ENCODE results near the gene ADARB1. TPM values are rescaled to one million over a fixed set of nuclear protein-coding genes. Genes with fewer than 3 reads are reported as not detected.

Gene ADARB1
- total RNA-seq, 1 experiment from 2014 or later, result 15.8 TPM

- TF ChIP-seq, protein P1, sequence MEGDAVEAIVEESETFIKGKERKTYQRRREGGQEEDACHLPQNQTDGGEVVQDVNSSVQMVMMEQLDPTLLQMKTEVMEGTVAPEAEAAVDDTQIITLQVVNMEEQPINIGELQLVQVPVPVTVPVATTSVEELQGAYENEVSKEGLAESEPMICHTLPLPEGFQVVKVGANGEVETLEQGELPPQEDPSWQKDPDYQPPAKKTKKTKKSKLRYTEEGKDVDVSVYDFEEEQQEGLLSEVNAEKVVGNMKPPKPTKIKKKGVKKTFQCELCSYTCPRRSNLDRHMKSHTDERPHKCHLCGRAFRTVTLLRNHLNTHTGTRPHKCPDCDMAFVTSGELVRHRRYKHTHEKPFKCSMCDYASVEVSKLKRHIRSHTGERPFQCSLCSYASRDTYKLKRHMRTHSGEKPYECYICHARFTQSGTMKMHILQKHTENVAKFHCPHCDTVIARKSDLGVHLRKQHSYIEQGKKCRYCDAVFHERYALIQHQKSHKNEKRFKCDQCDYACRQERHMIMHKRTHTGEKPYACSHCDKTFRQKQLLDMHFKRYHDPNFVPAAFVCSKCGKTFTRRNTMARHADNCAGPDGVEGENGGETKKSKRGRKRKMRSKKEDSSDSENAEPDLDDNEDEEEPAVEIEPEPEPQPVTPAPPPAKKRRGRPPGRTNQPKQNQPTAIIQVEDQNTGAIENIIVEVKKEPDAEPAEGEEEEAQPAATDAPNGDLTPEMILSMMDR (conservative IDR thresholded peaks at IDR 0.05), result no peak
- no peak overlapping the region for H2BK120ac ChIP-seq (ENCODE audit: low read depth, low read length, poor library complexity, severe bottlenecking)
- no peaks in the 10 kb centered on the region for H3K27me3 ChIP-seq (ENCODE audit: insufficient read depth, low read length)
- no peak overlapping the region for H4K5ac ChIP-seq (ENCODE audit: insufficient read length, low read depth, low read length)
- H3K23me2 ChIP-seq (ENCODE audit: insufficient read length, low read depth, low read length, poor library complexity, severe bottlenecking), result no peaks in the 10 kb centered on the region
- no peak overlapping the region for H3K9ac ChIP-seq (ENCODE audit: extremely low read depth, insufficient read length, low read length)
- no peak overlapping the region for H2BK20ac ChIP-seq (ENCODE audit: low read depth, low read length, poor library complexity, severe bottlenecking)
- H4K91ac ChIP-seq (ENCODE audit: insufficient read length, low read depth, low read length), result no peak overlapping the region
- no peak overlapping the region for H2BK5ac ChIP-seq (ENCODE audit: insufficient read length, low read length)
- no peaks in the 10 kb centered on the region for H3K36me3 Mint-ChIP-seq (ENCODE audit: insufficient read depth in 1 of 3, low read depth in 3 of 3)
- no CpG with 5 or more reads among the region's 2 CpGs for WGBS (ENCODE audit: extremely low coverage, insufficient read length, low lambda C conversion rate)
- no peaks in the 10 kb centered on the region for H3K27me3 Mint-ChIP-seq (ENCODE audit: low read depth)
- no peaks in the 10 kb centered on the region for H3K9me3 Mint-ChIP-seq
- no peaks in the 10 kb centered on the region for H3K4me1 ChIP-seq (ENCODE audit: insufficient read depth, low read length)
- no peak overlapping the region for H2BK12ac ChIP-seq (ENCODE audit: insufficient read length, low read depth, low read length)
- no peak overlapping the region for H3T11ph ChIP-seq (ENCODE audit: low read length)
- DNase-seq, result no peak
- no peaks in the 10 kb centered on the region for H3K79me2 ChIP-seq (ENCODE audit: insufficient read depth, low read length)
- no peak overlapping the region for H2AK5ac ChIP-seq (ENCODE audit: insufficient read length, low read length)
- H4K8ac ChIP-seq (replicated peaks; ENCODE audit: insufficient read length, low read depth, low read length), result no peak overlapping the region
- H2BK15ac ChIP-seq (ENCODE audit: low read depth, low read length), result no peak overlapping the region
- no peak overlapping the region for H3K56ac ChIP-seq (ENCODE audit: insufficient read length, low read depth, low read length)
- H4K20me1 ChIP-seq (ENCODE audit: control insufficient read depth, insufficient read depth, insufficient read length), result peaks cover 2% of the 10 kb centered on the region
- H3K4me3 Mint-ChIP-seq, result no peak overlapping the region
- H3K18ac ChIP-seq (ENCODE audit: insufficient read length, low read depth, low read length), result no peak overlapping the region
- no peak overlapping the region for H2AFZ ChIP-seq (ENCODE audit: low read length)
- no peak overlapping the region for H3K14ac ChIP-seq (ENCODE audit: insufficient read depth, low read length)
- H3K23ac ChIP-seq (ENCODE audit: insufficient read length, low read depth, low read length), result no peak overlapping the region
- no peaks in the 10 kb centered on the region for H3K79me1 ChIP-seq (ENCODE audit: insufficient read depth, low read depth, low read length, poor library complexity, severe bottlenecking)
- H3K4ac ChIP-seq (ENCODE audit: low read depth, low read length), result no peak overlapping the region
- peak overlapping the region in 2 of 3 experiments; percentile 60 to 66; a peak in 2 of 7 replicates for H3K27ac Mint-ChIP-seq
- no peak overlapping the region for H3K4me2 ChIP-seq (ENCODE audit: insufficient read depth, insufficient read length, low read length)
- H3K4me1 Mint-ChIP-seq, result peaks cover 3 to 6% of the 10 kb centered on the region in 2 experiments; a peak in 3 of 4 replicates
- H3K9me3 ChIP-seq (ENCODE audit: control insufficient read depth, low read depth, low read length), result no peaks in the 10 kb centered on the region
- no peak overlapping the region for H3K27ac ChIP-seq (ENCODE audit: insufficient read length, low read depth, low read length)
These were observed 72.4 kb downstream of the ADARB1 start for GRCh38 chr21:45146801-45147200.
